Measurements from ENCODE around the gene CNIH1. TPM values are rescaled to one million over a fixed set of nuclear protein-coding genes. Genes with fewer than 3 reads are reported as not detected.

The CNIH1 gene
- total RNA-seq, 4 donors from 2014 or later = 18.7 to 177 (median 142) TPM

DNA sequence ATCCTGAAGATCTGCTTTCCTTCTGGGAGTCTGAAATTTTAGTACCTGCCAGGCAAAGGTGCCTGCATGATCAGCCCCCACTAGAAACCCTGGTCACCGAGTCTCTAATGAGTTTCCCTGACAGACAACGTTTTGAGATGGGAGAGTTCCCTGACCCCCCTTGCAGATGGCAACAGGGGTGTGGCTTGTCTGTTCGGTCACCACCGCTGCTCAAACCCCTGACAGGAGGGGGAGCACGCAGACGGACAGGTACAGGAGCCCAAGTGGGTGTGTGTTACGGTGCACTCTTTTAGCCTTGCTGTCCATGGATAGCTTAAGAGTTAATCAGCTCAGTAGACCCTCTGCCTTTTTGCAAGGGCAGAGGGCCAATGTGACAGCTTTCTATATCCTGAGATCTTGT lies 63.7 kb downstream of the CNIH1 start:
- TF ChIP-seq POLR2A (IDR thresholded peaks at IDR 0.05) = no peak
- TF ChIP-seq, protein P1, sequence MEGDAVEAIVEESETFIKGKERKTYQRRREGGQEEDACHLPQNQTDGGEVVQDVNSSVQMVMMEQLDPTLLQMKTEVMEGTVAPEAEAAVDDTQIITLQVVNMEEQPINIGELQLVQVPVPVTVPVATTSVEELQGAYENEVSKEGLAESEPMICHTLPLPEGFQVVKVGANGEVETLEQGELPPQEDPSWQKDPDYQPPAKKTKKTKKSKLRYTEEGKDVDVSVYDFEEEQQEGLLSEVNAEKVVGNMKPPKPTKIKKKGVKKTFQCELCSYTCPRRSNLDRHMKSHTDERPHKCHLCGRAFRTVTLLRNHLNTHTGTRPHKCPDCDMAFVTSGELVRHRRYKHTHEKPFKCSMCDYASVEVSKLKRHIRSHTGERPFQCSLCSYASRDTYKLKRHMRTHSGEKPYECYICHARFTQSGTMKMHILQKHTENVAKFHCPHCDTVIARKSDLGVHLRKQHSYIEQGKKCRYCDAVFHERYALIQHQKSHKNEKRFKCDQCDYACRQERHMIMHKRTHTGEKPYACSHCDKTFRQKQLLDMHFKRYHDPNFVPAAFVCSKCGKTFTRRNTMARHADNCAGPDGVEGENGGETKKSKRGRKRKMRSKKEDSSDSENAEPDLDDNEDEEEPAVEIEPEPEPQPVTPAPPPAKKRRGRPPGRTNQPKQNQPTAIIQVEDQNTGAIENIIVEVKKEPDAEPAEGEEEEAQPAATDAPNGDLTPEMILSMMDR (IDR thresholded peaks at IDR 0.05) = no peak
- Histone ChIP-seq H3K4me3 (no peak overlapping the region), H3K27me3 (no peaks in the 10 kb centered on the region), H3K9me3 (no peaks in the 10 kb centered on the region), H3K4me1 (no peaks in the 10 kb centered on the region), H3K36me3 (no peaks in the 10 kb centered on the region), H3K27ac (no peak overlapping the region)
- no peak for DNase-seq
- intact Hi-C loops (cut with DNase I; ENCODE audit: low total_unique reads) = no loop called here

DNA sequence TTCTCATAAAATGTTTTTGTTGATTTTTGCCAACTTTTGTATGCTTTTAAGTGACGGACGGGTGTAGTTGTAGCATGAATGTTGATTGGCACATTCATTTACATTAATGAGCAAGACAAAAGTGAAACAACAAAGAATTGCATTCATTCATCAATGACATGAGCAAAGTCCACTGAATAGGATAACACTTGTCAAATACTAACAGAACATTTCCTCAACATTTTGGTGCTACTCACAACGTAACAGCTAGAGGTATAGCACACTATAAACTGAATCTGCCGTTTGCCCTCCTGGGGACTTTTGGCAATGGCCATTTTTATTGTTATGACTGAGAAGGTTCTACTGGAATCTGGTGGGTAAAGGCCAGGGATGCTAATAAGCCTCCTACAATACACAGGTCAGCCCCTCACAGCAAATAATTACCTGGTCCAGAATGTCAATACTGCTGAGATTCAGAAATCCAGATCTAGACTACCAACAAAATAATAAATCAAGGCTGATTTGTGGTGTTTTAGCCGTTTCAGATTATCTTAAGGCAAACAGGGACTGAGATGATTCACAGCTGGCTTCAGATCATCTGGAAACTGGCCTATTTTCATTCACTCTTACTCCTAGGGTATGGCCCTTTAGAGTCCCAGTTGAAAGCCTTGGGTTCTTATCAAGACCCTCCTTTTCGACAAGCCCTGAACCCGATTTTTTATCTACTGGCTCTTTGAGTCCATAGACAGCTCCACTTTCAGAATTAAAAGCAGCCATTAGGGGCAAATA lies 66.9 kb downstream of the CNIH1 start:
- no peak for DNase-seq
- Histone ChIP-seq H3K9me3 (no peaks in the 10 kb centered on the region), H3K4me3 (no peak overlapping the region), H3K4me1 (no peaks in the 10 kb centered on the region), H3K36me3 (no peaks in the 10 kb centered on the region), H3K27ac (no peak overlapping the region), H3K27me3 (no peaks in the 10 kb centered on the region)
- TF ChIP-seq, protein P1 (IDR thresholded peaks at IDR 0.05) = no peak
- TF ChIP-seq POLR2A (IDR thresholded peaks at IDR 0.05) = no peak
- intact Hi-C loops (cut with DNase I; ENCODE audit: low total_unique reads) = no loop called here

Other genes starting within 250 kb of the CNIH1 start
- gene CDKN3, start 44.4 kb downstream of the CNIH1 start, total RNA-seq = 10 to 100 TPM in 1 of 4 donors, 1 to 10 TPM in 2, not detected in 1; 1.3 to 24.3 (median 4.4) TPM
- 100 to 1,000 TPM in 1 of 4 donors, 10 to 100 TPM in 3; 39.5 to 169 (median 45.7) TPM for gene GMFB, start 47.6 kb upstream of the CNIH1 start, total RNA-seq
- 10 to 100 TPM; 32.1 to 50.2 (median 33.7) TPM for gene CGRRF1, start 68.5 kb upstream of the CNIH1 start, total RNA-seq
- 10 to 100 TPM; 46.9 to 67.8 (median 55.0) TPM for gene SAMD4A, start 125.8 kb upstream of the CNIH1 start, total RNA-seq